Bronchial epithelial cell (primary cell): ENCODE data around the gene RAD51B. TPM values are rescaled to one million over a fixed set of nuclear protein-coding genes. Genes with fewer than 3 reads are reported as not detected.

ENCODE experiments used
- DNase-seq: peaks from one replicate; pipeline ENCODE4 v3.0.0-alpha.2; 2010; ENCODE audit warnings: low read depth
- FAIRE-seq: peaks from 2 replicates; lab custom pipeline; 2011; peaks lifted over from hg19 to GRCh38; lab: Jason Lieb, UNC
- H3K27me3 ChIP-seq: 2 replicates; pipeline ENCODE4 v1.5.1; 2011; ENCODE audit warnings: low read length; ENCODE audit not compliant: control insufficient read depth, insufficient read depth
- H3K36me3 ChIP-seq: 2 replicates; pipeline ENCODE4 v1.5.1; 2011; ENCODE audit warnings: low read length; ENCODE audit not compliant: control insufficient read depth, insufficient read depth
- H3K4me3 ChIP-seq: 2 replicates; pipeline ENCODE4 v1.5.1; 2011; ENCODE audit warnings: mild to moderate bottlenecking, low read depth, low read length, control low read depth
- CTCF ChIP-seq: IDR thresholded peaks from 2 replicates; pipeline ENCODE4 v1.5.1; 2011; ENCODE audit warnings: mild to moderate bottlenecking, moderate library complexity, low read length, control low read depth, inconsistent platforms; ENCODE audit not compliant: insufficient read depth, severe bottlenecking
- total RNA-seq: library from RNA; depleted of rRNA; stranded (reverse); fragments of >200 nt; gene quantifications from 2 replicates; pipeline ENCODE4 v1.2.1, GENCODE V29; 2014

The RAD51B gene
- total RNA-seq, 1 donor from 2014 or later: 12.1 TPM

GRCh38 chr14:67933266-67933665 lies 113.7 kb downstream of the RAD51B start:
- H3K27me3 ChIP-seq: no peaks in the 10 kb centered on the region
- DNase-seq: no peak
- no peak for TF ChIP-seq CTCF
- FAIRE-seq: no peak
- no peaks in the 10 kb centered on the region for H3K36me3 ChIP-seq
- H3K4me3 ChIP-seq: no peak overlapping the region

GRCh38 chr14:67934087-67934486 lies 114.5 kb downstream of the RAD51B start:
- Histone ChIP-seq H3K4me3 (no peak overlapping the region), H3K36me3 (no peaks in the 10 kb centered on the region), H3K27me3 (no peaks in the 10 kb centered on the region)
- peak; percentile 78 for DNase-seq
- no peak for FAIRE-seq
- TF ChIP-seq CTCF: peak; percentile 57

- Histone ChIP-seq H3K4me3 (no peak overlapping the region), H3K36me3 (no peaks in the 10 kb centered on the region), H3K27me3 (no peaks in the 10 kb centered on the region)
- TF ChIP-seq CTCF: no peak
- no peak for FAIRE-seq
- DNase-seq: no peak
These were observed 115.3 kb downstream of the RAD51B start for GRCh38 chr14:67934862-67935261.

GRCh38 chr14:67935371-67935770 lies 115.8 kb downstream of the RAD51B start:
- no peaks in the 10 kb centered on the region for H3K36me3 ChIP-seq
- no peak overlapping the region for H3K4me3 ChIP-seq
- TF ChIP-seq CTCF: no peak
- no peaks in the 10 kb centered on the region for H3K27me3 ChIP-seq
- FAIRE-seq (no peak), DNase-seq (no peak)

GRCh38 chr14:67938071-67938470 lies 118.5 kb downstream of the RAD51B start:
- FAIRE-seq (no peak), DNase-seq (no peak)
- Histone ChIP-seq H3K27me3 (no peaks in the 10 kb centered on the region), H3K36me3 (no peaks in the 10 kb centered on the region), H3K4me3 (no peak overlapping the region)
- TF ChIP-seq CTCF: no peak
